MM.1S (cell line): ENCODE results near the gene LMNA.

Source experiments
- EZH2 ChIP-seq: fragments of 300-600 bp; sonication (generic); optimal IDR thresholded peaks from 2 replicates; pipeline ENCODE3; 2017; ENCODE audit warnings: low read depth, mild to moderate bottlenecking, antibody characterized with exemption, low read length, mixed read lengths
- EZH2phosphoT487 ChIP-seq: fragments of 300-600 bp; sonication (generic); IDR thresholded peaks from 2 replicates; pipeline ENCODE4 v1.6.1; 2018; ENCODE audit warnings: antibody characterized with exemption, low read length
- TF ChIP-seq, protein P1 (sequence below): fragments of 300-600 bp; sonication (generic); IDR thresholded peaks from 2 replicates; pipeline ENCODE4 v1.5.1; 2016; ENCODE audit warnings: antibody characterized with exemption, low read length, mixed read lengths

DNA sequence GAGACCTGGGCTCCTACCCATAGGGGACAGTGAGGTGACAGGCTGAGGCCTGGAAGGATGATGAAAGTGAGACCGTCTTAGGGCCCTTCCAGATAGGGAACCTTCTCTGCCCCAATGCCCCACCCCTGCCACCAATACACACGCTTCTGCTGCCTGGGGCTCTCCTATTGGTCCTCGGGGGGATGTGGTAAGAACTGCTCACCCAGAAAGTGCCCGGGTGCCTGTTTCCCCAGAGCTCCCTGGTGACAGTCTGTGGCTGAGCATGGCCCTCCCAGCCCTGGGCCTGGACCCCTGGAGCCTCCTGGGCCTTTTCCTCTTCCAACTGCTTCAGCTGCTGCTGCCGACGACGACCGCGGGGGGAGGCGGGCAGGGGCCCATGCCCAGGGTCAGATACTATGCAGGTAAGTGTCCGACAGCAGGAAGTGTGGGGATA lies 39.8 kb downstream of the LMNA start:
- TF ChIP-seq, protein P1, sequence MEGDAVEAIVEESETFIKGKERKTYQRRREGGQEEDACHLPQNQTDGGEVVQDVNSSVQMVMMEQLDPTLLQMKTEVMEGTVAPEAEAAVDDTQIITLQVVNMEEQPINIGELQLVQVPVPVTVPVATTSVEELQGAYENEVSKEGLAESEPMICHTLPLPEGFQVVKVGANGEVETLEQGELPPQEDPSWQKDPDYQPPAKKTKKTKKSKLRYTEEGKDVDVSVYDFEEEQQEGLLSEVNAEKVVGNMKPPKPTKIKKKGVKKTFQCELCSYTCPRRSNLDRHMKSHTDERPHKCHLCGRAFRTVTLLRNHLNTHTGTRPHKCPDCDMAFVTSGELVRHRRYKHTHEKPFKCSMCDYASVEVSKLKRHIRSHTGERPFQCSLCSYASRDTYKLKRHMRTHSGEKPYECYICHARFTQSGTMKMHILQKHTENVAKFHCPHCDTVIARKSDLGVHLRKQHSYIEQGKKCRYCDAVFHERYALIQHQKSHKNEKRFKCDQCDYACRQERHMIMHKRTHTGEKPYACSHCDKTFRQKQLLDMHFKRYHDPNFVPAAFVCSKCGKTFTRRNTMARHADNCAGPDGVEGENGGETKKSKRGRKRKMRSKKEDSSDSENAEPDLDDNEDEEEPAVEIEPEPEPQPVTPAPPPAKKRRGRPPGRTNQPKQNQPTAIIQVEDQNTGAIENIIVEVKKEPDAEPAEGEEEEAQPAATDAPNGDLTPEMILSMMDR, result peak; percentile 35; the same call in 1 of the 2 replicates
- TF ChIP-seq EZH2phosphoT487 (no peak), EZH2 (no peak)
